Calu3 (cell line): Measurements from ENCODE around the gene CLIC5. TPM values are rescaled to one million over a fixed set of nuclear protein-coding genes. Genes with fewer than 3 reads are reported as not detected.

Source experiments
- BruUV-seq: library from RNA; stranded (reverse); fragments of 400-500 nt; replicated peaks from 2 replicates; lab custom pipeline; 2021; lab: Mats Ljungman, UMichigan
- CTCF ChIA-PET: fragments of 300-600 bp; sonication (Branson Sonifier 250); formaldehyde crosslinking; loops from one replicate; lab custom pipeline; 2022; ENCODE audit warnings: antibody characterized with exemption; lab: Charles Lee
- DNase-seq: peaks from one replicate; pipeline ENCODE4 v3.0.0; 2022
- H3K27ac Mint-ChIP-seq: one replicate; pipeline ENCODE4 v1.8.0; 2022; ENCODE audit warnings: mixed read lengths; ENCODE audit not compliant: unreplicated experiment
- H3K27me3 Mint-ChIP-seq: one replicate; pipeline ENCODE4 v1.8.0; 2022; ENCODE audit warnings: mixed read lengths; ENCODE audit not compliant: unreplicated experiment
- H3K36me3 Mint-ChIP-seq: one replicate; pipeline ENCODE4 v1.8.0; 2022; ENCODE audit warnings: mild to moderate bottlenecking, moderate library complexity, mixed read lengths; ENCODE audit not compliant: insufficient read depth, unreplicated experiment
- H3K4me1 Mint-ChIP-seq: one replicate; pipeline ENCODE4 v1.8.0; 2022; ENCODE audit warnings: mild to moderate bottlenecking, low read depth, mixed read lengths; ENCODE audit not compliant: unreplicated experiment
- H3K4me3 Mint-ChIP-seq: one replicate; pipeline ENCODE4 v1.8.0; 2022; ENCODE audit warnings: mild to moderate bottlenecking, low read depth, moderate library complexity, mixed read lengths; ENCODE audit not compliant: unreplicated experiment
- H3K9me3 Mint-ChIP-seq: one replicate; pipeline ENCODE4 v1.8.0; 2022; ENCODE audit warnings: low read depth, mixed read lengths; ENCODE audit not compliant: unreplicated experiment
- intact Hi-C: fragments of 100-400 bp; cut with micrococcal nuclease; formaldehyde crosslinking; loops from one replicate; pipeline ENCODE4 v1.10.0; 2022; ENCODE audit not compliant: unreplicated experiment
- total RNA-seq: library from RNA; stranded (reverse); gene quantifications from 2 replicates; pipeline ENCODE4 v1.2.3, GENCODE V29; 2022
- TF ChIP-seq, protein P1 (sequence below): fragments of 200-600 bp; IDR thresholded peaks from one replicate; pipeline ENCODE4 v1.8.0; 2022; ENCODE audit warnings: antibody characterized with exemption; ENCODE audit not compliant: unreplicated experiment

The CLIC5 gene
- total RNA-seq, 1 experiment from 2014 or later: 3.3 TPM

DNA sequence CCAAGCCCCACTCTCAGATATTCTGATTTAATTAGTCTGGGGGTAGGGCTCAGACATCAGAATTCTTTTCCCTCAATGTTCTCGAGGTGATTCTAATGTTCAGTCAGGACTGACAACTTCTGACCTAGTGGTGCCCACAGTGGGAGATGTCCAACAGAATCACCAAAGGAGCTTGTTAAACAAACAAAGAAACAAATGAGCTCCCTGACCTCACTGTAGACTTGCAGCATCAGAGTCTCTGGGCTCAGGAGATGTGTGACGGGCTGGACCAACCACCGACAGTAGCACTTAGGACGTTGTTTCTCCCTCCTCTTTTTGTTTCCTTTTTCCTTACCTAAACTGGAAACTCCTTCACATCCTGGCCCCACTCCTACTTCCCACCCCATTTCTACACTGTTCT, 49.3 kb downstream of the CLIC5 start:
- no peaks in the 10 kb centered on the region for H3K27me3 Mint-ChIP-seq
- intact Hi-C loops: no loop called here
- no peak for DNase-seq
- no peak overlapping the region for H3K27ac Mint-ChIP-seq
- BruUV-seq: no TSS peak
- peaks cover 17% of the 10 kb centered on the region for H3K4me1 Mint-ChIP-seq
- TF ChIP-seq, protein P1, sequence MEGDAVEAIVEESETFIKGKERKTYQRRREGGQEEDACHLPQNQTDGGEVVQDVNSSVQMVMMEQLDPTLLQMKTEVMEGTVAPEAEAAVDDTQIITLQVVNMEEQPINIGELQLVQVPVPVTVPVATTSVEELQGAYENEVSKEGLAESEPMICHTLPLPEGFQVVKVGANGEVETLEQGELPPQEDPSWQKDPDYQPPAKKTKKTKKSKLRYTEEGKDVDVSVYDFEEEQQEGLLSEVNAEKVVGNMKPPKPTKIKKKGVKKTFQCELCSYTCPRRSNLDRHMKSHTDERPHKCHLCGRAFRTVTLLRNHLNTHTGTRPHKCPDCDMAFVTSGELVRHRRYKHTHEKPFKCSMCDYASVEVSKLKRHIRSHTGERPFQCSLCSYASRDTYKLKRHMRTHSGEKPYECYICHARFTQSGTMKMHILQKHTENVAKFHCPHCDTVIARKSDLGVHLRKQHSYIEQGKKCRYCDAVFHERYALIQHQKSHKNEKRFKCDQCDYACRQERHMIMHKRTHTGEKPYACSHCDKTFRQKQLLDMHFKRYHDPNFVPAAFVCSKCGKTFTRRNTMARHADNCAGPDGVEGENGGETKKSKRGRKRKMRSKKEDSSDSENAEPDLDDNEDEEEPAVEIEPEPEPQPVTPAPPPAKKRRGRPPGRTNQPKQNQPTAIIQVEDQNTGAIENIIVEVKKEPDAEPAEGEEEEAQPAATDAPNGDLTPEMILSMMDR: no peak
- H3K36me3 Mint-ChIP-seq: no peaks in the 10 kb centered on the region
- no peak overlapping the region for H3K4me3 Mint-ChIP-seq
- CTCF ChIA-PET: interaction anchor here (1.1 kb wide), 1 partner anchor 25 kb away, joined by 4 read pairs; no protein-coding TSS in a partner anchor
- H3K9me3 Mint-ChIP-seq: no peaks in the 10 kb centered on the region

DNA sequence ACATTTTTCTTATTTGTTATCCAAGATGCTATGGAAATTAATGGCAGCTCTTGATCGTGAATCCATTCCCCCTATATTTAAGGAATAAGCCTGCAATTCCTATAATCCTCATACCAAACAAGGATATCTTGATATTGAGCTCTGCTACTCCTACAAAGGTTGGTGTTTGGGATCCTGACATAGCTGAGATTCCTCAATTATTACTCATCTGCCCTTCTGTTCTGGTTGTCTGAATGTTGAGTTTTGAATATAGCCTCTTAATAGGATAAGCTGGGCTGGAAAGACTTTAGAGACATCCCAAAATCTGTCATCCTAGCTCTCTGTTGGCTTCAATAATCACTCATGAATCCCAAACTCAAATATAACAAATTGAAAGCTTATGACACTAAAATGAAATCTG, 49.9 kb downstream of the CLIC5 start:
- H3K4me1 Mint-ChIP-seq: peaks cover 17% of the 10 kb centered on the region
- no peak overlapping the region for H3K4me3 Mint-ChIP-seq
- DNase-seq: no peak
- no peaks in the 10 kb centered on the region for H3K36me3 Mint-ChIP-seq
- no TSS peak for BruUV-seq
- TF ChIP-seq, protein P1: no peak
- intact Hi-C loops: no loop called here
- CTCF ChIA-PET: interaction anchor here (1.1 to 1.6 kb wide), 2 partner anchors 26 to 35 kb away, joined by 4 read pairs; no protein-coding TSS in a partner anchor
- H3K27ac Mint-ChIP-seq: no peak overlapping the region
- H3K27me3 Mint-ChIP-seq: no peaks in the 10 kb centered on the region
- H3K9me3 Mint-ChIP-seq: no peaks in the 10 kb centered on the region

DNA sequence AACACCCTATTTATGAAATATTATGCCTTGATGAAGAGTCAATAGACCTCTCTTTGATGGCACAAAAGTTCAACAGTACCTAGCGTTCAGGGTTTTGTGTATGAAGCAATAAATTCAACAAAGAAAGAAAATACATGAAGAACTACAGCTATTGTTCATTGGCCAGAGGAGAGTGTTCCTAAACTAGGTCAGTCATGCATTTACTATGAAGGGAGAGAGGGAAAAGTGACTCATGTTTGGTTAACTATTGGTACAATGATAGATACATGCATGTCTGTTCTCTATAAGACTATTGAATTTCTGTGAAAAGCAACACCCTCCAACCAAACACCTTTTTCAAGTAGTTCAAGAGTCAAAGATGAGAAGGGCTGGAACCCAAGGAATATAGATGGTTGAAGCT, 50.7 kb downstream of the CLIC5 start:
- TF ChIP-seq, protein P1: no peak
- intact Hi-C loops: no loop called here
- Mint-ChIP-seq H3K9me3 (no peaks in the 10 kb centered on the region), H3K4me1 (peaks cover 17% of the 10 kb centered on the region), H3K36me3 (no peaks in the 10 kb centered on the region), H3K4me3 (no peak overlapping the region), H3K27me3 (no peaks in the 10 kb centered on the region), H3K27ac (no peak overlapping the region)
- BruUV-seq: no TSS peak
- CTCF ChIA-PET: interaction anchor here (1.1 to 1.6 kb wide), 2 partner anchors 26 to 35 kb away, joined by 4 read pairs; no protein-coding TSS in a partner anchor
- no peak for DNase-seq

DNA sequence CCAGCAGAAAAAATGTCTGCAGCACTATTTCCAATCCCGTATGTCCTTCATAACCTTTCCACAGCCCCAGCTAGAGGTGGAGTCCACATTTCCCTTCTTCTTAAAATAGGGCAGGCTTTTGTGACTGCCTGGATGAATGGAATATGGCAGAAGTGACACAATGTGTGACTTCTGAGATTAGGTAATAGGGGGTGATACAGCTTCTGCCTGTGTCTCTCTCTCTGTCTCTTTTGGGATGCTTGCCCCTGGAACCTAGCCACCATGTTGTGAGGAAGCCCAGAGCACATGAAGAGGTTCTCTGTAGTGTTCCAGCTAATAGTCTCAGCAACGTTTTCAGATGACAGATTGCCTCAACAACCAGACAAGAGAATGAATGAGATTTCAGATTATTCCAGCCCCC, 51.4 kb downstream of the CLIC5 start:
- CTCF ChIA-PET: interaction anchor here (1.6 kb wide), 1 partner anchor 34 kb away, joined by 4 read pairs; no protein-coding TSS in a partner anchor
- Mint-ChIP-seq H3K27ac (no peak overlapping the region), H3K36me3 (no peaks in the 10 kb centered on the region), H3K4me3 (no peak overlapping the region), H3K9me3 (no peaks in the 10 kb centered on the region), H3K4me1 (peaks cover 17% of the 10 kb centered on the region), H3K27me3 (no peaks in the 10 kb centered on the region)
- intact Hi-C loops: no loop called here
- TF ChIP-seq, protein P1: no peak
- DNase-seq: no peak
- BruUV-seq: no TSS peak
